DND-41 (cell line): ENCODE data around the gene PHLPP1.

ENCODE experiments used
- ATAC-seq: fragments of 200-7000 bp; cut with Tn5 transposase; 3 replicates; pipeline ENCODE4 v1.9.1; 2021; ENCODE audit warnings: low read depth; ENCODE audit not compliant: insufficient read depth
- DNase-seq: peaks from one replicate; pipeline ENCODE4 v3.0.0-alpha.2; 2020
- H2AFZ ChIP-seq: 2 replicates; pipeline ENCODE4 v1.6.0; 2012; ENCODE audit warnings: low read depth, low read length
- H3K27ac ChIP-seq: 2 replicates; pipeline ENCODE4 v1.5.1; 2012; ENCODE audit warnings: low read length, inconsistent platforms
- H3K27me3 ChIP-seq: fragments of 200-600 bp; sonication (generic); 2 replicates; pipeline ENCODE4 v1.6.0; 2012; ENCODE audit warnings: low read length, mild to moderate bottlenecking, inconsistent platforms; ENCODE audit not compliant: insufficient read depth, poor library complexity
- H3K36me3 ChIP-seq: 2 replicates; pipeline ENCODE4 v1.5.1; 2012; ENCODE audit warnings: low read length, inconsistent platforms; ENCODE audit not compliant: insufficient read depth
- H3K4me1 ChIP-seq: 2 replicates; pipeline ENCODE4 v1.5.1; 2012; ENCODE audit warnings: mild to moderate bottlenecking, low read length; ENCODE audit not compliant: insufficient read depth
- H3K4me2 ChIP-seq: 2 replicates; pipeline ENCODE4 v1.6.0; 2012; ENCODE audit warnings: mild to moderate bottlenecking, moderate library complexity, low read length, inconsistent platforms; ENCODE audit not compliant: insufficient read depth
- H3K4me3 ChIP-seq, 2 experiments: fragments of 200-600 bp in 1 of 2; shearing (Covaris generic) in 1 of 2; 2 replicates each; pipeline ENCODE4 v1.5.1; 2012 to 2016; ENCODE audit warnings: inconsistent platforms in 2 of 2, low read length in 2 of 2, mild to moderate bottlenecking in 2 of 2, low read depth in 1 of 2, moderate library complexity in 1 of 2
- H3K79me2 ChIP-seq: 2 replicates; pipeline ENCODE4 v1.6.0; 2012; ENCODE audit warnings: low read length, inconsistent platforms; ENCODE audit not compliant: insufficient read depth
- H3K9ac ChIP-seq: 2 replicates; pipeline ENCODE4 v1.6.0; 2012; ENCODE audit warnings: low read depth, mild to moderate bottlenecking, inconsistent platforms, low read length, moderate library complexity
- H3K9me3 ChIP-seq: 2 replicates; pipeline ENCODE4 v1.5.1; 2012; ENCODE audit warnings: low read length, moderate library complexity, mild to moderate bottlenecking, inconsistent platforms; ENCODE audit not compliant: insufficient read depth, severe bottlenecking
- H4K20me1 ChIP-seq: 2 replicates; pipeline ENCODE4 v1.6.0; 2012; ENCODE audit warnings: low read length; ENCODE audit not compliant: insufficient read depth
- EZH2 ChIP-seq: IDR thresholded peaks from 3 replicates; pipeline ENCODE4 v1.6.1; 2012; ENCODE audit warnings: borderline replicate concordance, low read depth, mild to moderate bottlenecking, moderate library complexity, low read length, inconsistent platforms; ENCODE audit not compliant: severe bottlenecking
- TF ChIP-seq, protein P1 (sequence below): IDR thresholded peaks from 2 replicates; pipeline ENCODE4 v1.5.1; 2012; ENCODE audit warnings: borderline replicate concordance, low read length, moderate library complexity, mild to moderate bottlenecking; ENCODE audit not compliant: poor library complexity, severe bottlenecking; ENCODE audit errors: extremely low read depth

PHLPP1 gene

DNA sequence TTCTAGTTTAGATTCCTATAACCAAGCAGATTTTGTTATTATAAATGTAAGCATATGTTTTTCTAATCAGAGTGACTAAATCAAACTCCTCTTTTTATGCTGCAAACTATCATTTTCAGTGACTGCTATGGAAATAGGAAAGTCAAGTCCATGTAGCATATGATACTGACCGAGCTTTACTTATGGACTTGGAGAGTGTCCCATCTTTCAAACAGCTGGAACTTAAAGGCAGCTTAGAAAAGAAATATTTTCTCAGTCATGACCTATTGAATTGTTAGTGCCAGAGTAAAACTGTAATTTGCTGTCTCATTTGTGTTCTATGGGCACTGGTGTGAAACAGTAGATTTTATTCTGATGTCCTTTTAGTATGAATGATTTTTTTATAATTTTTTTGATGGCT is 76.7 kb downstream of the PHLPP1 start:
- TF ChIP-seq EZH2 = no peak
- TF ChIP-seq, protein P1, sequence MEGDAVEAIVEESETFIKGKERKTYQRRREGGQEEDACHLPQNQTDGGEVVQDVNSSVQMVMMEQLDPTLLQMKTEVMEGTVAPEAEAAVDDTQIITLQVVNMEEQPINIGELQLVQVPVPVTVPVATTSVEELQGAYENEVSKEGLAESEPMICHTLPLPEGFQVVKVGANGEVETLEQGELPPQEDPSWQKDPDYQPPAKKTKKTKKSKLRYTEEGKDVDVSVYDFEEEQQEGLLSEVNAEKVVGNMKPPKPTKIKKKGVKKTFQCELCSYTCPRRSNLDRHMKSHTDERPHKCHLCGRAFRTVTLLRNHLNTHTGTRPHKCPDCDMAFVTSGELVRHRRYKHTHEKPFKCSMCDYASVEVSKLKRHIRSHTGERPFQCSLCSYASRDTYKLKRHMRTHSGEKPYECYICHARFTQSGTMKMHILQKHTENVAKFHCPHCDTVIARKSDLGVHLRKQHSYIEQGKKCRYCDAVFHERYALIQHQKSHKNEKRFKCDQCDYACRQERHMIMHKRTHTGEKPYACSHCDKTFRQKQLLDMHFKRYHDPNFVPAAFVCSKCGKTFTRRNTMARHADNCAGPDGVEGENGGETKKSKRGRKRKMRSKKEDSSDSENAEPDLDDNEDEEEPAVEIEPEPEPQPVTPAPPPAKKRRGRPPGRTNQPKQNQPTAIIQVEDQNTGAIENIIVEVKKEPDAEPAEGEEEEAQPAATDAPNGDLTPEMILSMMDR = no peak
- Histone ChIP-seq H3K9me3 (no peaks in the 10 kb centered on the region), H3K4me2 (no peak overlapping the region), H3K9ac (no peak overlapping the region), H2AFZ (no peak overlapping the region), H4K20me1 (peaks cover 33% of the 10 kb centered on the region; the same call in 1 of the 2 replicates), H3K36me3 (no peaks in the 10 kb centered on the region), H3K4me1 (peaks cover 39% of the 10 kb centered on the region), H3K27ac (no peak overlapping the region), H3K27me3 (no peaks in the 10 kb centered on the region), H3K79me2 (peaks cover 2% of the 10 kb centered on the region; the same call in 1 of the 2 replicates), H3K4me3 (no peak overlapping the region)
- no peak for DNase-seq
- no peak for ATAC-seq

DNA sequence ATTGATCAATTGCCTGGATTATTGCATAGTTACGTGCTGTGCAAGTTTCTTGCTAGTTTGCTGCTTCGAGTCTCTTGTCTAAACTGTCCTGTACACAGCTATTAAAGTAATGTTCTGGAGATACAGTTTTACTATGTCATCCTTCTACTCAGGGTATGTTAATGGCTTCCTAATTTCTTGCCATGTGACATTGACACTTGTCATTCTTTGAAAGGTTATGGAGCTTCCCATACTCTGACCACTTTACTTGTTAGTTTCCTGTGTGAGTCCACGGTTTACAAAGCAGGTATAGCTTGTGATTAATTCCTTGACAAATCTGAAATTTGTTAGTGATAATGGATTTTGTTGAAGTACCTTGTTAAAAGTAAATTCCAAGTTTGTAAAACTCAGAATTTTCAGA is 80.5 kb downstream of the PHLPP1 start:
- ATAC-seq (no peak), DNase-seq (no peak)
- Histone ChIP-seq H3K4me1 (peaks cover 13% of the 10 kb centered on the region), H2AFZ (no peak overlapping the region), H3K4me2 (no peak overlapping the region), H3K27ac (no peak overlapping the region), H3K9me3 (no peaks in the 10 kb centered on the region), H3K9ac (no peak overlapping the region), H3K27me3 (no peaks in the 10 kb centered on the region), H3K4me3 (no peak overlapping the region), H3K79me2 (no peaks in the 10 kb centered on the region), H4K20me1 (peaks cover 6% of the 10 kb centered on the region; the same call in 1 of the 2 replicates), H3K36me3 (no peaks in the 10 kb centered on the region)
- TF ChIP-seq, protein P1 = no peak
- TF ChIP-seq EZH2 = no peak

DNA sequence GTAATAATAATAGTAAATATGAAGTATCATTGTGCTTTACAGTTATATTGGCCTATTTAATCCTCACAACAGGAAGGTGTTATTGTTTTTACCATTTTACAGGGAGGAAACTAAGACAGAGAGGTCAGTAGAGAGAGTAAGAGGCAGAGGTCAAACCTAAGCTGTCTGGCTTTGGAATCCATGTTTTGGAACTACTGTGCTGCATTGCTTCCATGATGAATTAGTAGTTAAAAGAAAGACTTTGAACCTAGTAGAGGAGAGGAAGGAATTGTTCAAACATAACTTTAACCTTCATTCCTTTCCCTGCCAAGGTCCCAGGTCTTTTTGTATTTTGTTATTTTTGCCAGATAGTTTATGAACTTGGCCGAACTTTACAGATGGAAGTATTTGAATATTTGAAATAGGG is 80.9 kb downstream of the PHLPP1 start:
- no peaks in the 10 kb centered on the region for H3K79me2 ChIP-seq
- H3K4me1 ChIP-seq = peaks cover 9% of the 10 kb centered on the region
- TF ChIP-seq EZH2 = no peak
- TF ChIP-seq, protein P1 = no peak
- DNase-seq = no peak
- H3K4me3 ChIP-seq = no peak overlapping the region
- no peak overlapping the region for H3K4me2 ChIP-seq
- no peaks in the 10 kb centered on the region for H3K36me3 ChIP-seq
- no peak for ATAC-seq
- no peak overlapping the region for H3K9ac ChIP-seq
- no peak overlapping the region for H3K27ac ChIP-seq
- H2AFZ ChIP-seq = no peak overlapping the region
- peaks cover 3% of the 10 kb centered on the region; the same call in 1 of the 2 replicates for H4K20me1 ChIP-seq
- no peaks in the 10 kb centered on the region for H3K27me3 ChIP-seq
- no peaks in the 10 kb centered on the region for H3K9me3 ChIP-seq

- Histone ChIP-seq H3K27ac (no peak overlapping the region), H3K27me3 (no peaks in the 10 kb centered on the region), H3K9ac (no peak overlapping the region), H3K4me1 (no peaks in the 10 kb centered on the region), H3K4me3 (no peak overlapping the region), H3K9me3 (no peaks in the 10 kb centered on the region), H3K4me2 (no peak overlapping the region), H3K79me2 (no peaks in the 10 kb centered on the region), H2AFZ (no peak overlapping the region), H3K36me3 (no peaks in the 10 kb centered on the region), H4K20me1 (peaks cover 3% of the 10 kb centered on the region; the same call in 1 of the 2 replicates)
- ATAC-seq (no peak), DNase-seq (no peak)
- TF ChIP-seq EZH2 = no peak
- TF ChIP-seq, protein P1 = no peak
Observed at GRCh38 chr18:62797329-62797728, 82.0 kb downstream of the PHLPP1 start.
